Colonic mucosa (tissue), 4 donors: Measurements from ENCODE around the gene PROZ. TPM values are rescaled to one million over a fixed set of nuclear protein-coding genes. Genes with fewer than 3 reads are reported as not detected.

Experiments
- DNase-seq: peaks from one replicate; pipeline ENCODE4 v3.0.0-alpha.2; 2020
- H3K27ac ChIP-seq: fragments of 200-600 bp; one replicate; pipeline ENCODE4 v1.8.0; 2021
- H3K27me3 ChIP-seq: fragments of 200-600 bp; one replicate; pipeline ENCODE4 v1.8.0; 2021
- H3K36me3 ChIP-seq: fragments of 200-600 bp; one replicate; pipeline ENCODE4 v1.8.0; 2021
- H3K4me1 ChIP-seq: fragments of 200-600 bp; one replicate; pipeline ENCODE4 v1.8.0; 2021; ENCODE audit warnings: mild to moderate bottlenecking
- H3K4me3 ChIP-seq: fragments of 200-600 bp; one replicate; pipeline ENCODE4 v1.8.0; 2021
- H3K9ac ChIP-seq, 2 donors: one replicate each; pipeline ENCODE4 v1.7.0; 2013; ENCODE audit warnings: control low read depth in 2 of 2, low read depth in 2 of 2, low read length in 2 of 2
- H3K9me3 ChIP-seq: fragments of 200-600 bp; one replicate; pipeline ENCODE4 v1.8.0; 2021
- CTCF ChIP-seq: fragments of 200-600 bp; IDR thresholded peaks from one replicate; pipeline ENCODE4 v1.8.0; 2022; ENCODE audit warnings: antibody characterized with exemption, mild to moderate bottlenecking
- intact Hi-C: fragments of 100-400 bp; cut with DNase I; formaldehyde crosslinking; loops from one replicate; pipeline ENCODE4 v1.14.1; 2022
- total RNA-seq, 2 donors: library from RNA; stranded (reverse); fragmentation: NEBNext Ultra II Directional in 1 of 2; extraction: Animal tissue kit (Norgen Biotek cat#: 25700) in 1 of 2; gene quantifications; one replicate each; pipeline ENCODE4 v1.2.1, GENCODE V29; 2021
- donor health status: healthy.
- donor health status: DM: no; HTN: no; CAD: no.
- donor health status: DM: no; HTN: no; CAD: no.

Gene PROZ
- total RNA-seq, 2 donors from 2014 or later: not detected

- TF ChIP-seq CTCF: no peak
- H3K4me1 ChIP-seq: peaks cover 1% of the 10 kb centered on the region
- no peak overlapping the region for H3K9ac ChIP-seq
- H3K27me3 ChIP-seq: no peaks in the 10 kb centered on the region
- intact Hi-C loops: no loop called here
- no peaks in the 10 kb centered on the region for H3K36me3 ChIP-seq
- no peak overlapping the region for H3K27ac ChIP-seq
- DNase-seq: no peak
- no peak overlapping the region for H3K4me3 ChIP-seq
- H3K9me3 ChIP-seq: no peaks in the 10 kb centered on the region
Observed at GRCh38 chr13:113171250-113172125, 13.0 kb downstream of the PROZ start.

- TF ChIP-seq CTCF: no peak
- Histone ChIP-seq H3K36me3 (no peaks in the 10 kb centered on the region), H3K9ac (no peak overlapping the region), H3K4me1 (peaks cover 5% of the 10 kb centered on the region), H3K9me3 (no peaks in the 10 kb centered on the region), H3K4me3 (no peak overlapping the region), H3K27ac (no peak overlapping the region), H3K27me3 (no peaks in the 10 kb centered on the region)
- DNase-seq: no peak
- intact Hi-C loops: no loop called here
Observed at GRCh38 chr13:113172419-113172926, 14.0 kb downstream of the PROZ start.

- Histone ChIP-seq H3K27ac (no peak overlapping the region), H3K36me3 (no peaks in the 10 kb centered on the region), H3K4me1 (peaks cover 5% of the 10 kb centered on the region), H3K9me3 (no peaks in the 10 kb centered on the region), H3K4me3 (no peak overlapping the region), H3K27me3 (no peaks in the 10 kb centered on the region), H3K9ac (no peak overlapping the region)
- intact Hi-C loops: no loop called here
- DNase-seq: peak; percentile 63
- TF ChIP-seq CTCF: no peak
Observed at GRCh38 chr13:113176280-113176679, 17.8 kb downstream of the PROZ start.

GRCh38 chr13:113176822-113177221 is 18.4 kb downstream of the PROZ start:
- Histone ChIP-seq H3K27me3 (no peaks in the 10 kb centered on the region), H3K4me1 (peaks cover 5% of the 10 kb centered on the region), H3K9ac (no peak overlapping the region), H3K27ac (no peak overlapping the region), H3K9me3 (no peaks in the 10 kb centered on the region), H3K36me3 (no peaks in the 10 kb centered on the region), H3K4me3 (no peak overlapping the region)
- intact Hi-C loops: no loop called here
- DNase-seq: no peak
- no peak for TF ChIP-seq CTCF

- no peak overlapping the region for H3K4me3 ChIP-seq
- no peaks in the 10 kb centered on the region for H3K36me3 ChIP-seq
- no peak for DNase-seq
- no peak overlapping the region for H3K27ac ChIP-seq
- no peak for TF ChIP-seq CTCF
- no peaks in the 10 kb centered on the region for H3K27me3 ChIP-seq
- intact Hi-C loops: no loop called here
- H3K9ac ChIP-seq: no peak overlapping the region
- H3K9me3 ChIP-seq: no peaks in the 10 kb centered on the region
- peaks cover 5% of the 10 kb centered on the region for H3K4me1 ChIP-seq
Observed at GRCh38 chr13:113178070-113178895, 19.8 kb downstream of the PROZ start.
